Measurements from ENCODE around the gene SYNPO2.

The SYNPO2 gene

GRCh38 chr4:119082661-119083060 lies 194.0 kb downstream of the SYNPO2 start:
- no peak for DNase-seq

GRCh38 chr4:119084513-119084912 lies 195.9 kb downstream of the SYNPO2 start:
- DNase-seq, result no peak

- no peak for DNase-seq
Observed at GRCh38 chr4:119087121-119087520, 198.5 kb downstream of the SYNPO2 start.

- DNase-seq, result no peak
Observed at GRCh38 chr4:119087656-119088055, 199.0 kb downstream of the SYNPO2 start.

- no peak for DNase-seq
Observed at GRCh38 chr4:119093042-119093827, 204.6 kb downstream of the SYNPO2 start.

GRCh38 chr4:119097282-119097900 lies 208.7 kb downstream of the SYNPO2 start:
- no peak for DNase-seq

- no peak for DNase-seq
Observed at GRCh38 chr4:119098306-119098705, 209.7 kb downstream of the SYNPO2 start.

GRCh38 chr4:119099227-119099810 lies 210.7 kb downstream of the SYNPO2 start:
- no peak for DNase-seq

GRCh38 chr4:119100655-119101054 lies 212.0 kb downstream of the SYNPO2 start:
- no peak for DNase-seq

GRCh38 chr4:119103263-119103662 lies 214.6 kb downstream of the SYNPO2 start:
- no peak for DNase-seq

- no peak for DNase-seq
Observed at GRCh38 chr4:119104644-119105273, 216.1 kb downstream of the SYNPO2 start.

- DNase-seq, result no peak
Observed at GRCh38 chr4:119105605-119106004, 217.0 kb downstream of the SYNPO2 start.

- no peak for DNase-seq
Observed at GRCh38 chr4:119106036-119107000, 217.7 kb downstream of the SYNPO2 start.

GRCh38 chr4:119110121-119110520 lies 221.5 kb downstream of the SYNPO2 start:
- DNase-seq, result no peak
